Ishikawa (cell line): ENCODE data around the gene DMAC2.

Experiments
- CEBPB ChIP-seq: IDR thresholded peaks from 2 replicates; pipeline ENCODE4 v1.6.1; 2012
- CREB1 ChIP-seq: IDR thresholded peaks from 2 replicates; pipeline ENCODE4 v1.6.1; 2012; ENCODE audit warnings: low read depth
- EGR1 ChIP-seq: IDR thresholded peaks from 2 replicates; pipeline ENCODE4 v1.6.1; 2012
- EP300 ChIP-seq: IDR thresholded peaks from 2 replicates; pipeline ENCODE4 v1.6.1; 2012; ENCODE audit warnings: borderline replicate concordance
- FOXM1 ChIP-seq: IDR thresholded peaks from 2 replicates; pipeline ENCODE4 v1.6.1; 2012; ENCODE audit warnings: low read depth, borderline replicate concordance
- NFIC ChIP-seq: IDR thresholded peaks from 2 replicates; pipeline ENCODE4 v1.6.1; 2012
- RAD21 ChIP-seq: IDR thresholded peaks from 2 replicates; pipeline ENCODE4 v1.6.1; 2012; ENCODE audit warnings: low read depth
- TAF1 ChIP-seq: IDR thresholded peaks from 2 replicates; pipeline ENCODE4 v1.6.1; 2012; ENCODE audit warnings: low read depth, mild to moderate bottlenecking
- TCF12 ChIP-seq: IDR thresholded peaks from 2 replicates; pipeline ENCODE4 v1.6.1; 2012; ENCODE audit warnings: low read depth
- TEAD4 ChIP-seq: IDR thresholded peaks from 2 replicates; pipeline ENCODE4 v1.6.1; 2012
- YY1 ChIP-seq: IDR thresholded peaks from 2 replicates; pipeline ENCODE4 v1.6.1; 2012; ENCODE audit warnings: low read depth
- ZBTB7A ChIP-seq: IDR thresholded peaks from 2 replicates; pipeline ENCODE4 v1.6.1; 2012; ENCODE audit warnings: low read depth
- TF ChIP-seq, protein P1 (sequence below): IDR thresholded peaks from 2 replicates; pipeline ENCODE4 v1.6.1; 2012
- TF ChIP-seq, protein P2 (sequence below): IDR thresholded peaks from 2 replicates; pipeline ENCODE4 v1.6.1; 2012
- TF ChIP-seq, protein P3 (sequence below): IDR thresholded peaks from 2 replicates; pipeline ENCODE4 v1.6.1; 2012; ENCODE audit warnings: low read depth, mild to moderate bottlenecking

DMAC2 gene

DNA sequence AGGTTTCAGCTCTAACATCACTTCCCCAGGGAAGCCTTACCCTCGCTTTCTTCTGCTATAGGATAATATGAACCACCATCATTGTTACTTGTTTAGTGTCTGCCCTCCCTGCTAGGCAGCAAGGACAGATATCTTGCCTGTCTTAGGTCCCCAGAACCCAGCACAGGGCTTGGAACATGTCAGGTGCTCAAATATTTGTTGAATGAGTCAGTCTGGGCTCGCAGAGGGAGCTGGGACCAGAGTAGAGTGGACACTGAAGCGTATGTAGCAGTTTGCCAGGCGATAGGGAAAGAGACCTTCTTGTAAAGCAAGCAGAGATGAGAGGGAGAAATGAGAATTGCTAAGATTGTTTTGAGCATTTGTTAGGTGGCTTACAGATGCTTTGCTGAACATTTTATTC, 30.4 kb downstream of the DMAC2 start:
- TF ChIP-seq TEAD4: peak; percentile 50; the same call in 1 of the 2 replicates
- TF ChIP-seq CEBPB: no peak
- TF ChIP-seq, protein P1, sequence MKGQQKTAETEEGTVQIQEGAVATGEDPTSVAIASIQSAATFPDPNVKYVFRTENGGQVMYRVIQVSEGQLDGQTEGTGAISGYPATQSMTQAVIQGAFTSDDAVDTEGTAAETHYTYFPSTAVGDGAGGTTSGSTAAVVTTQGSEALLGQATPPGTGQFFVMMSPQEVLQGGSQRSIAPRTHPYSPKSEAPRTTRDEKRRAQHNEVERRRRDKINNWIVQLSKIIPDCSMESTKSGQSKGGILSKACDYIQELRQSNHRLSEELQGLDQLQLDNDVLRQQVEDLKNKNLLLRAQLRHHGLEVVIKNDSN: peak; percentile 59; the same call in 1 of the 2 replicates

- no peak for TF ChIP-seq CREB1
- TF ChIP-seq ZBTB7A: no peak
- no peak for TF ChIP-seq TEAD4
- TF ChIP-seq YY1: no peak
These were observed 31.5 kb downstream of the DMAC2 start for GRCh38 chr19:41408256-41408655.

- TF ChIP-seq TEAD4 (peak; percentile 58), TAF1 (no peak)
These were observed 32.4 kb downstream of the DMAC2 start for GRCh38 chr19:41407271-41407670.

GRCh38 chr19:41405776-41406175, 33.9 kb downstream of the DMAC2 start:
- TF ChIP-seq TCF12: no peak
- no peak for TF ChIP-seq RAD21
- no peak for TF ChIP-seq NFIC
- no peak for TF ChIP-seq EGR1
- no peak for TF ChIP-seq TEAD4
- TF ChIP-seq YY1: no peak
- no peak for TF ChIP-seq FOXM1
- TF ChIP-seq ZBTB7A: no peak
- no peak for TF ChIP-seq CEBPB
- TF ChIP-seq TAF1: no peak
- TF ChIP-seq EP300: no peak
- TF ChIP-seq, protein P2, sequence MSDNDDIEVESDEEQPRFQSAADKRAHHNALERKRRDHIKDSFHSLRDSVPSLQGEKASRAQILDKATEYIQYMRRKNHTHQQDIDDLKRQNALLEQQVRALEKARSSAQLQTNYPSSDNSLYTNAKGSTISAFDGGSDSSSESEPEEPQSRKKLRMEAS: no peak
- no peak for TF ChIP-seq CREB1

GRCh38 chr19:41403181-41403970, 36.3 kb downstream of the DMAC2 start:
- TF ChIP-seq CREB1 (no peak), TAF1 (no peak), EGR1 (no peak), ZBTB7A (no peak), FOXM1 (no peak), RAD21 (no peak), NFIC (no peak), TCF12 (no peak), EP300 (no peak)
- TF ChIP-seq, protein P2: no peak
- TF ChIP-seq, protein P1: no peak

DNA sequence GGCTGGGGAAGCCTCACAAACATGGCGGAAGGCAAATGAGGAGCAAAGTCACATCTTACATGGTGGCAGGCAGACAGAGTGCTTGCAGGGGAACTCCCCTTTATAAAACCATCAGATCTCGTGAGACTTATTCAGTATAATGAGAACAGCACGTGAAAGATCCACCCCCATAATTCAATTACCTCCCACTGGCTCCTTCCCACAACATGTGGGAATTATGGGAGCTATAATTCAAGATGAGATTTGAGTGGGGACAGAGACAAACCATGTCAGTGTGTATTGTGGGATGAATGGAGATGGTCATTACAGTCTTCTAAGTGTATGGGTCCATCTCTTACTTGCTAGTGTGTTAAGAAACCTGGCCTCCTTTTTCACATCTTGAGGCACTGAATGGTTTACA, 37.7 kb downstream of the DMAC2 start:
- TF ChIP-seq FOXM1: no peak
- no peak for TF ChIP-seq NFIC

DNA sequence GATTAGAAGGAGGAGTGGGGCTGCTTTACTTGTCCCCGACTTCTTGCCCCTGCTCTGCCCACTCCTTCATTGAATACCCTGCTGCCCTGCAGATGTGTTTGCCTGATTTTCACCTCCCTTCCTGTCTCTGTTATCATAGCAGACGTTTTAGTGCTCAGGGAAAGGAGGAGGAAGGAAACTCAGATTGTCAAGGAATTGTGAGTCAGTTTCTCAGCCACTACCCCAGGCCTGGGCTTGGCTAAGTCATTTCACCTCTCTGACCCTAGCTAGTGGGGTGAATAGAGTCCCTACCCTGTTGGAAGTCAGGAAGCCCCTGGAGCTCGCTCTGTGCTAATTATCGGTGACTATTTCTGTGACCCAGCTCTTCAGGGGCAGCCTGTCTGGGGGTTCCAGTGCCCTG, 38.2 kb downstream of the DMAC2 start:
- no peak for TF ChIP-seq NFIC
- no peak for TF ChIP-seq CEBPB
- TF ChIP-seq, protein P1: no peak
- TF ChIP-seq, protein P2: no peak
- no peak for TF ChIP-seq TEAD4
- TF ChIP-seq TCF12: no peak
- no peak for TF ChIP-seq RAD21
- TF ChIP-seq EP300: no peak
- TF ChIP-seq CREB1: no peak
- no peak for TF ChIP-seq EGR1
- TF ChIP-seq, protein P3, sequence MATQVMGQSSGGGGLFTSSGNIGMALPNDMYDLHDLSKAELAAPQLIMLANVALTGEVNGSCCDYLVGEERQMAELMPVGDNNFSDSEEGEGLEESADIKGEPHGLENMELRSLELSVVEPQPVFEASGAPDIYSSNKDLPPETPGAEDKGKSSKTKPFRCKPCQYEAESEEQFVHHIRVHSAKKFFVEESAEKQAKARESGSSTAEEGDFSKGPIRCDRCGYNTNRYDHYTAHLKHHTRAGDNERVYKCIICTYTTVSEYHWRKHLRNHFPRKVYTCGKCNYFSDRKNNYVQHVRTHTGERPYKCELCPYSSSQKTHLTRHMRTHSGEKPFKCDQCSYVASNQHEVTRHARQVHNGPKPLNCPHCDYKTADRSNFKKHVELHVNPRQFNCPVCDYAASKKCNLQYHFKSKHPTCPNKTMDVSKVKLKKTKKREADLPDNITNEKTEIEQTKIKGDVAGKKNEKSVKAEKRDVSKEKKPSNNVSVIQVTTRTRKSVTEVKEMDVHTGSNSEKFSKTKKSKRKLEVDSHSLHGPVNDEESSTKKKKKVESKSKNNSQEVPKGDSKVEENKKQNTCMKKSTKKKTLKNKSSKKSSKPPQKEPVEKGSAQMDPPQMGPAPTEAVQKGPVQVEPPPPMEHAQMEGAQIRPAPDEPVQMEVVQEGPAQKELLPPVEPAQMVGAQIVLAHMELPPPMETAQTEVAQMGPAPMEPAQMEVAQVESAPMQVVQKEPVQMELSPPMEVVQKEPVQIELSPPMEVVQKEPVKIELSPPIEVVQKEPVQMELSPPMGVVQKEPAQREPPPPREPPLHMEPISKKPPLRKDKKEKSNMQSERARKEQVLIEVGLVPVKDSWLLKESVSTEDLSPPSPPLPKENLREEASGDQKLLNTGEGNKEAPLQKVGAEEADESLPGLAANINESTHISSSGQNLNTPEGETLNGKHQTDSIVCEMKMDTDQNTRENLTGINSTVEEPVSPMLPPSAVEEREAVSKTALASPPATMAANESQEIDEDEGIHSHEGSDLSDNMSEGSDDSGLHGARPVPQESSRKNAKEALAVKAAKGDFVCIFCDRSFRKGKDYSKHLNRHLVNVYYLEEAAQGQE: no peak
- no peak for TF ChIP-seq TAF1

- TF ChIP-seq, protein P2: no peak
- no peak for TF ChIP-seq ZBTB7A
- TF ChIP-seq TCF12: no peak
These were observed 40.2 kb downstream of the DMAC2 start for GRCh38 chr19:41399525-41399924.
